ENCODE measurements around the gene TP53BP2.

GRCh38 chr1:223759273-223759672 lies 86.5 kb downstream of the TP53BP2 start:
- TF ChIP-seq CTCF (IDR thresholded peaks at IDR 0.05 in 8 of 11, conservative IDR thresholded peaks at IDR 0.05 in 3 of 11) = no peak
- no peak for TF ChIP-seq POLR2A (IDR thresholded peaks at IDR 0.05)
